GM12891 (cell line): ENCODE results near the gene ZC3HAV1L.

Experiments
- POLR2A ChIP-seq: IDR thresholded peaks from 2 replicates; pipeline ENCODE4 v1.6.1; 2011; ENCODE audit warnings: low read depth, low read length, control low read depth
- POLR2AphosphoS5 ChIP-seq: IDR thresholded peaks from 2 replicates; pipeline ENCODE4 v1.6.1; 2011; ENCODE audit warnings: low read depth, low read length, control low read depth

- no peak for TF ChIP-seq POLR2A
- TF ChIP-seq POLR2AphosphoS5 = no peak
These were observed 35.8 kb upstream of the ZC3HAV1L start for GRCh38 chr7:139071680-139072079.
